Measurements from ENCODE around the gene COL12A1.

GRCh38 chr6:75188221-75188925, 17.5 kb downstream of the COL12A1 start:
- TF ChIP-seq CTCF (conservative IDR thresholded peaks at IDR 0.05; ENCODE audit: low read length) (no peak), EZH2phosphoT487 (IDR thresholded peaks at IDR 0.05; ENCODE audit: borderline replicate concordance, low read depth, low read length) (no peak)
